HG03097 (cell line): ENCODE measurements around the gene CYP24A1.

Experiments
- ATAC-seq: cut with Tn5 transposase; IDR thresholded peaks from one replicate; pipeline ENCODE4 v1.9.1; 2021; ENCODE audit not compliant: unreplicated experiment, low FRiP score

The CYP24A1 gene

DNA sequence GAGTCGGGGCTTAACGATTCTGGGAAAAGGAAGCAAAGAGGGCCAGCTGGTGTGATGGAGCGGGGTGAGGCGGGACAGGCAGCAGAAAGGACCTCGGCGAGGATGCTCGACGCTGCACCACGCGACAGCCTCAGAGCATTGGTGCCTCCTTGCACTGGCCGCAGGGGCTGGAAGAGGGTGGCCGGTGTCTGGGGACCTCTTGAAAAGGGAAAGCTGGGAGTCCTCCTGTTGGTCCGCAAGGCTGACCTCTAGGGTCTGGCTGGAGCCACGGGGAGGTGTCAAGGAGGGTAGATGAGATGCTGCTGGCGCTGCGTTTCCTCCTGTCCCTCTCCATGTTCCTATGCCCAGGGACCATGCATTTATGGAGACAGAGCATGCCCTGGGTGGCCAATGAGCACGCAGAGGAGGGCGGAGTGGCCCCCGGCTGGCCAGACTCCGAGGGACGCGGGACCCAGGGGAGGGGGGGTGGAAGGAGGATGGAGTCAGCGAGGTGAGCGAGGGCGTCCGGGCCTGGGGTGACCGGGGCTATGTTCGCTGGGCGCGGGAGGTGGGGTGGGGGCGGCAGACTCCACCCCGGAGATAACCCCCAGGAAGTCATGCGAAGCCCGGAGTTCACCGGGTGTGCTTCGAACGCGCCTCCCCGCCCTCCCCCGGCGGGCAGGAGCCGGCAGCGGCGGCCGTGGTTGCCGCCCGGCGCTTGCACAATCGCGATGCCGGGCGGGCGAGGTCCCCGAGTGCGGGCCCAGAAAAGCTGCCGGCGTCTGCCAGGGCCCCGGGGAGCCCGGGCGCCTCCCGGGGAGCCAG is at the start of gene CYP24A1:
CYP24A1 (minus strand) TSS at position 334 of the 804 bp plus-strand sequence. CDS start 407 bp downstream, outside the sequence.
- no peak for ATAC-seq

DNA sequence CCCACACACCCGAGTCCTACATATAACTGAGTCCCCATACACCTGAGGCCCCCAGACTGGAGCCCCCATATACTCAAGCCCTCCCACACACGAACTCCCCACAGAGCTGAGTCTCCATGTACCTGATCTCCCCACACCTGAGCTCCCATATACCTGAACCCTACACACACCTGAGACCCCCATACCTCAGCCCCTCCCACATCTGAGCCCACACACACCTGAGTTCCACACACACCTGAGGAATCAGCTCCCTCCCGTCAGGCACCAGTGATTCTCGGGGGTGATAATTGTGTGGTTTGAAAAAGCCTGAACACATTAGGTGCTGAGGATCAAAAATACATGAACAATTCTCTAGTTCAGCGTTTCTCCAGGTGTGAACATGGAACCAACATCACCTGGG is 49.5 kb upstream of the CYP24A1 start:
- ATAC-seq, result no peak

DNA sequence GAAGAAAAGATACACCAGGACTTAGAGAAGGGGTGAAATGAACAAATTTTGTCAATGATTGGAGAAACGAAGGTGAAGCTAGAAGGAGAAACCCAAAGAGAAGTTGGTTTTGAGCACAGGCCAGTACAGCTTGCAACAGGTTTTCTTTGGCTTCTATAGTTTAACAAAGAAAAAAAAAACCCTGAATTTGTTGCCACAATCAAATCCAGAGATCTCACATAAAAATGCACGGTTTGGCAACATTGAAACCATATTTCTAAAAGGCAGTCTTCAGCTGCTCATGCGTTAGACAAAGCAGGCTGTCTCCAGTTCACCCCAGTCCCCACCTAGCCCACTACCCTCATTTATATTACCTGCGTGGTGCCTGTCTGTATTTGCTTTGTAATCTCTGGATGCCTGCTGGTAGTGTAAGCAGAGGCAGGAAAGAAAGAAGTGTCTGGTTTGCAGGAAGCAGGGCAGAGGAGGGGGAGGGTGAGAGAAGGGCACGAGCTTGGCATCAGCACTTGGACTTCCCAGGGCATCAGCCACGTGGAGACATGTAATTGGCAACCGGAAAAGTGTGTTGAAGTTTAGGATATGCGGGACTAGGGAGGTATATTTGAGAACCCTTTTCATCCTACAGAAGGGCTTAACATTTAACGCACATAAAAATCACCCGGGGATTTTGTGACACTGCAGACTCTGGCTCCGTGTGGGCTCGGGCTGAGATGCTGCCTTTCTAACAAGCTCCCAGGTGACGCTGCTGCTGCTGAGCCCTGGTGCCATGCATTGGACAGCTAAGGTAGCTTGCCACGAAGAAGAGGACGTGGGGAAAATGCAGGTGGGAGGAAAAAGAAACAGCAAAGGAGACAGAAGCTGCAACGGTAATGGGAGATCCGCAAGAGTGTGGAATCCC is 48.5 kb upstream of the CYP24A1 start:
- no peak for ATAC-seq

DNA sequence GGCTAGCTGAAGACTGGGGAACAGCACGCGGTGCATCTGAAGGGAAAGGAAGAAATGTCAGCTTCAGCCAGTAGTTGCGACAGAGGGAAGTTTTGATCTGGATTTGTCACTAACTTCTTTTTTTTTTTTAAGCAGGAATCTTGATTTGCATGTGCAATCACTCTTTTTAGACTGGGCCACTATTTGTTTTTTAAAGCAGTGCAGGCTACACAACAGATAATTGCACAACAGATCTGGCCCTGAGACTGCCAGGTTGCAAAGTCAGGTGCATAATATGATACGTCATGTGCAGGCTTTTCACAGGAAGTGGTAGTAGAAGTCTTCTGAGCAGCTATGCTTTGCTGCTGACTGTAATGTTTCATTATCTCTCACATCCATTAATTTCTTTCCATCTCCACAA is 47.6 kb upstream of the CYP24A1 start:
- peak; percentile 65 for ATAC-seq

DNA sequence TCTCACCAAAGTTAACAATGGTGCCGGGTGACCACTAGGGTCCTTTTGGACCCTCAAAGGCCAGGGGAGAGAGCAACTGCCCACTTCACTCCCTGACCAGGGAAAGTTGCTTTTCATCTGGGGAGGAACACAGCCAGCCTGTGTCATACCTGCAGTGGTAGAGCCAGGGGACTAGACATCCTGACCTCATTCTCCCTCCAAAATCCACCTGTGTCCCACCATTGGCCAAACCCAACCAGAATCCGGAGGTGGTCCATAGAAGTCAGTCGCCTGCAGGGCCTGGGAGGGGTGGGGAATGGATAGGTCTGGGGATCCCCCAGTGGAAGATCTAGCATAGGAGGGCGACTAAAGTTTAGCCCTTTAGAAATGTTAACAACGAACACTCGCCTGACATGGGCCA is 46.9 kb upstream of the CYP24A1 start:
- no peak for ATAC-seq

DNA sequence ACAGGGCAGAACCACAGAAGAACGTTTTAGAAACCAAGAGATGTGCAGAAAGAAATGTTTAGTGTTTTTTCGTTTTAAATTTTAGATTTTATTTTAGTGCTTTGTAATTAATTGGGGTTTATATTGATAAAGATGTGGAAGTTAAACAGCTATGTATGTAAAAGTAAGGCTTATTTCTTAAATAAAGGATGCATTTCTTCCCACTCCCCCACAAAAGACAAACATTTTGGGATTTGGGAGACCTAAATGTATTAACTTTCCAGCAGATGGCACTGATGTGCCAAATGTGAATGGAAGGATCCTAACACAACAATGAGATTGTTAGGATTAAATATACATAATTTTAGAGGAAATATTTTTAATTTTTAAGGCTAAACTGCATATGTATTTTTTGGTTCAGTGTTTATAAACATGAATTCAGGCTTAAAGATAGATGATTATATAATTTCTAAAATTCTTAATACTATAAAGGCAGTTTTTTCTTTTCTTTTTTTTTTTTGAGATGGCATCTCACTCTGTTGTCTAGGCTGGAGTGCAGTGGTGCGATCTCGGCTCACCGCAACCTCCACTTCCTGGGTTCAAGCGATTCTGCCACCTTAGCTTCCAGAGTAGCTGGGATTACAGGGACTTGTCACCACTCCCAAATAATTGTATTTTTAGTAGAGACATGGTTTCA is 46.1 kb upstream of the CYP24A1 start:
- ATAC-seq, result no peak

DNA sequence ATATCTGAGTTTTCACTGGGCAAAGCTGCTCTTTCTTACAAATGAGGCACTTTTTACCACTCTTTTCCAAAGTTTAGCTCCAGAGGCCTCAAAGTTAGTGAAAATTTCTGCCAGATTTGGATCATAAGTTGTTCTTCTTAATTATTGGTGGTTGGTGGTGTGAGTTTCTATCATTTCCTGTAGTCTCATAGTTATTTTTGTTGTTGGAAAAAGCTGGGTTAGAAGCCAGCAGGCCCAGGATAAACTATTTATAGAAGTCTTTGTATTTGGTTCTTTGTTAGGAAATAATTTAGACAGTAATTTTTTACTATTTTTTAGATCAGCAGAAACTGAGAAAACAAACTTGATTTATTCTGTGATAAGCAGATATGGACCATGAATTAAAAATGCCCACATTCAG is 44.7 kb upstream of the CYP24A1 start:
- no peak for ATAC-seq

DNA sequence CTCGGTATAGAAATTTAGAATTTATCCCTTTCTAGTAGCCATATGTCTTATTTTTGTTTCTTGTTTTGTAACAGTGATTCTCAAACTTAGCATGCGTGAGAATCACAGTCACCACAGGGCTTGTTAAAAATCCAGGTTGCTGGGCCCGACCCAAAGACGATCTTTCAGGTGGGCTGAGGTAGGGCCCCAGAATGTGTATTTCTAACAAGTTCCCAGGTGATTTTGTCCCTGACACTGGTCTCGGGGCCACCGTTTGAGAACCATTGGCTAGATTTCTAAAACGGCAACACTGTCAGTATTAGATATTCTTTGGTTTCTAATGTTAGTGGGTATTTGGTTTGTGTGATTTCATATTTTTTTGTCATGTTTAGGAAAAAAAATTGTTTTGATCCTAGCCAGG is 44.0 kb upstream of the CYP24A1 start:
- ATAC-seq, result no peak

DNA sequence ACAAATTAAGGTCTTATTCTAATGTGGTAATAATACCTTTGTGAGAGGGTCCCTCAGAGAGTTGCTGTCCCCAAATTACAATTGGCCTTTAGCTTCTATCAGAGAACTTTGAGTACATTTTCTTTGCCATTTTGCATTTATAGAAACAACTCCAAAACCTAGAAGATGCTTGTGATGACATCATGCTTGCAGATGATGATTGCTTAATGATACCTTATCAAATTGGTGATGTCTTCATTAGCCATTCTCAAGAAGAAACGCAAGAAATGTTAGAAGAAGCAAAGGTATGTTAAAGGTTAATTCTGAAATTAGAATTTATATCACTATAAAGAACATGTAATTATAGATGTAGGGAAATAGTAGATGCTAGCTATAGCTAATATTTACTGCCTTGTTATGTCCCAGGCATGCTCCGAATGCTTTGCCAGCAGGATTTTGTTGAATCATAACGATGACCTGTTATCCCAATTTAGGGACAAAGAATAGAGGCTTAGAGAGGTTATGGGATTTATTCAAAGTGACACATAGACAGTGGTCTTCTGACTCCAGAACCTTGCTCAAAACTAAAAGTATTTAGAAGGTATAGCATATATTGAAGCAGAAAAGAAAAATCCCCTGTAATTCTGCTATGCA is 41.5 kb upstream of the CYP24A1 start:
- no peak for ATAC-seq

DNA sequence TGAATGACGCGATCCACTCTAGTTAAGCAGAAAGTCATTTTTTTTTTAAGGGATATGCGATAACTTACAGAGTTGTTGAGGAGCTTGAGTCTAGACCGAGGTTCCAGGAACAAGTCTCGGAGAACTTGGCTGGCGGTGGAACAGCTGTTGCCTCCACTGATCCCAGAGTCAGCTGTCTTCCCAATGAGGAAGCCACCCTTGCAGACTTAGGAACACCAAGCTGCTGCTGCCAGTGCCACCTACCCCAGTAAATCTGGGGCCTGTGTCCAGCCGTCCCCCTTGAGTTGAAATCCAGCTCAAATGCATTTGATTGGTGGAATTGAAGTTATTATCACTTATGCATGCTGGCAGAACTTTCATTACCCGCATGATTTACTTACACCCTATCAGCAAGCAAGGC is 40.8 kb upstream of the CYP24A1 start:
- no peak for ATAC-seq

DNA sequence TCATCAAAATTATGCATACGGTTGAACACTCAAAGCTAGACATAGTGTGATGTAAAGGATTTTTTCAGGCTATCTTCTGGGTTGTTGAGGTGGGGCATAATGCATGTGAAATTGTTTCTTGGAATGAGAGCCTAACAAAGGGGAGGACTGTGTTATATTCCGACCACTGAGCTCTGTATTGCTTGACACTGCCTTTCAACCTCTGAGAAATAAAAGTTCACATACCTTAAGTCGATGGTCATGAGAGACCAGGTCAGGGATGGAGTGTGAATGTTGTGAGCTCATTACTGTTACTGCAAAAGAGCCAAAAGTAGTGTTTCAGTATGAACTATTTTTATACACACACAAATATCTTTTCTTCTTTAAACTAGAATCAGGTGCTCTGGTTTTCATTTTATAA is 39.1 kb upstream of the CYP24A1 start:
- ATAC-seq, result no peak

DNA sequence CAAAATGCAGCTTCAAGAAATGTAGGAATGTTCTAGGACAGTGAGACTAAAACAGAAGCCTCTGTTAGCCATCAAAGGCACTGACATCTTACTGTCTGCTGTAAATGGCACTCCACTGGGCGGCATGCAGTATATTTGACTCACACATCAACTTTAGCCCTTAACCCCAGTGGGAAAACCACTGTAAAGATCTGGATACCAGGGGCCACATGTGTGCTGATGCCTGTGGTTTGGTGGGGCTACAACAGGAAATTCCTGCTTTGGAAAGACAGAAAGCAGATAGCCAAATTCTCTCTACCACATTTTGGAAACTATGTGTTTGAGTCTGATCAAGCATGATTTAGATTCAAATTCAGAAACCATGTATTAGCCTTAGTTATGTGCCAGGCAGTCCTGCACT is 38.4 kb upstream of the CYP24A1 start:
- ATAC-seq, result no peak

DNA sequence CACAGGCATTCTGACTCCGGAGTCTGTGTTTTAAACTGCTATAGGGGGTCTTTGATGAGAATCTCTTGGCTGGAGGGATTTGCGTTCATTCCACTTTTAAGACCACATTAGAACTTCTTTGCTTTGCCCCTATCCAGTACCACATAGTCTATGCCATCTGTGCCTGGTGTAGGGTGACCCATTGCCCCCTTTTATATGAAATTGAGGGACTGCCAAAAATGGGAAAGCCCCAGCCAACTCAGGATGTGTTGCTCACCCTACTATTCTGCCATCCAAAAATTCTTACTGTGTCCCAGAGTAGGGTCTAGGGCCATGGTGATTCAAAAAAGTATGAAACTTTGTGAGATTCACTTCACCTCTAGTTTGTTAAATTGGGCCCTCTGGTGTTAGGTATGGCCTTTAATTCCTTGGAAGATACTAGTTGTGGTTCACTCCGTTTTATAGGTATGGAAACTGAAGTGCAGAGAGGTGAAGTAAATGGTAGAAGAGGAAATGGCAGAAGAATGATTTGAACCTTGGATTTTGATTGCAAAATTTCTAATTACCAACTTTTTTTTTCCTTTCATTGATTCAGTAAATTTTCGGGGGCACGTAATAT is 35.5 kb upstream of the CYP24A1 start:
- no peak for ATAC-seq

DNA sequence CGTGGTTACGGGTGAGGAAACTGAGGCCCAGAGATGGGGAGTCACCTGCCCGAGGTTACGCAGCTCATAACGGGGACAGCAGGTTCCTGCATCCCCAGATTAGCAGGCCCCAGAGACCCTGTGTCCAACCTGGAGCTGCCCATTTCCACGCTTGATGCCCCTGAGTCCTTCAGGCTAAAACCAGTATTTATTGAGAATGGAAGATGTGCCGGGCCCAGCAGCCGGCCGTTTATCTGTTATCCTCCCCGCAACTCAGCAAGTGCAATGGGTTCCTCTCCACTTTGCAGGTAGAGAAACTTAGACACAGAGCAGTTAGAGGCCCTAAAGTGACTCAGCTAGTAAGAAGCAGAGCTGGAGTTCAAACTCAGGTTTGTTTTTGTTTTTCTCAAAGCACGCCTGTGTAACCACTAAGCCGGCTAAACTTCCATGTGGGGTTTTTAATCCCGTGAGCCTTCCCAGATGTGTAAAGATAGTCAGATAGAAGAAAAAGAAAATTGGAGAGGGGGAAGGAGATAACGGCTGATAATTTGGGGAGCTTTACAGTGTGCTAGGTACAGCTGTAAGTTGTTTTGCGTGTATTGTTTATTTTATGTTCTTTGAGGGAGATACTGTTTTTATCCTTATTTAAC is 34.9 kb upstream of the CYP24A1 start:
- peak; percentile 15 for ATAC-seq

DNA sequence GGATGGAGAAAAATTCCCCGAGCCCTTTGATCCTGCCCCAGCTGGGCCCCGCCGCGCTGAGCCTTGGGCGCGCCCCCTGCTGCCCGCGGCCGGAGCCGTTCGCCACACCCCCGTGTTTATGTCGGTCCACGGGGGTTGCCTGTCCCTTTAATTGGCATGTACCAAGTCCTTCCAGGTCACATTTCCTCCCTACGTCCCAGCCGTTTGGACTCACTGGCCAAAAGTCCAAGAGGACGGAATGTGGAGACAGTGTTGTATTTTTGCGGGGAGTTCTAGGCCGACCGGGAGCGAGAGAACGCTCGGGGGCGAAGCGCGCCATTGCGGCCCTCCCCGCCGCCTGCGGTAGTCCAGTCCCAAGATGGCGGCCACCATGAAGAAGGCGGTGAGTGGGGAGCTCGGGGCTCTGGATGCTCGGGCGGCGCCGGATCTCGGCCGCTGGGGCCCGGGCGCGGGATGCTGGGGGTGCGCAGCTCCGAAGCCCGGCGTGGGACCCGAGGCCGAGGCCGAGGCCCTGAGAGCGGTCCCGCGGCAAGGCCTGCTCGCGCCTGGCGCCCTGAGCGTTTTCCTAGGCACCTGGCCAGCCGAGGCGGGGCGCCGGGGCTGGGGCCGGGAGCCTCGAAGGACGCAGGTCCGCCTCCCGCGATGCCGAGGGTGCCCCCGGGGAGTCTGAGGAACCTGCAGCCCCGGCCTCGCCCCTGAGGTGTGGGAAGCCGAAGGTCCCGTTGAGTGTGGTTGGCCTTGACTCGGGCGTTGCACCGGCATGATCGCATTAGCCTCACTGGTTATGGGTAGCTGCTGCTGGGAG is 34.2 kb upstream of the CYP24A1 start, which contains the start of gene PFDN4:
PFDN4 (plus strand) TSS at position 345 of the 805 bp plus-strand sequence; CDS start at position 359, 14 bp downstream.
- ATAC-seq, result peak; percentile 98

DNA sequence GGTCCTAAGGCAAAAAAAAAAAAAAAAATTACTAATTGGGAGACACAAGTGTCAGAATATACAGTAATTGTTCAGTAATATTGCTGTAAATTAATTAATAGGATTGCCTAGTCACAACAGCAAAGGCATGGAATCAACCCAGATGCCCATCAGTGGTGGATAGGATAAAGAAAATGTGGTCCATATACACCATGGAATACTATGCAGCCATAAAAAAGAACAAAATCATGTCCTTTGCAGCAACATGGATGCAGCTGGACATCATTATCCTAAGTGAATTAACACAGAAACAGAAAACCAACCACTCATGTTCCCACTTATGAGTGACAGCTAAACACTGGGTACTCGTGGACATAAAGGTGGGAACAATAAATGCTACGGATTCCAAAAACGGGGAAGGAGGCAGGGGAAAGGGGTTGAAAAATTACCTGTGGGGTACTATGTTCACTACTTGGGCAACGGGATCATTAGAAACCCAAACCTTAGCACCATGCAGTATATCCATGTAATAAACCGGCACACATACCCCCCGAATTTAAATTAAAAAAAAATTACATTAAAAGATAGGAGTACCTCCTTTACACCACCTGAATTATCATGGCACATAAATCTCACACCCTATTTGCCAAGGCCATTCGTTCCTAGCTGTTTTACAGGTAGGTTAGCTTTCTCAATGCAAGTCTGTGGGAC is 33.4 kb upstream of the CYP24A1 start:
- no peak for ATAC-seq

DNA sequence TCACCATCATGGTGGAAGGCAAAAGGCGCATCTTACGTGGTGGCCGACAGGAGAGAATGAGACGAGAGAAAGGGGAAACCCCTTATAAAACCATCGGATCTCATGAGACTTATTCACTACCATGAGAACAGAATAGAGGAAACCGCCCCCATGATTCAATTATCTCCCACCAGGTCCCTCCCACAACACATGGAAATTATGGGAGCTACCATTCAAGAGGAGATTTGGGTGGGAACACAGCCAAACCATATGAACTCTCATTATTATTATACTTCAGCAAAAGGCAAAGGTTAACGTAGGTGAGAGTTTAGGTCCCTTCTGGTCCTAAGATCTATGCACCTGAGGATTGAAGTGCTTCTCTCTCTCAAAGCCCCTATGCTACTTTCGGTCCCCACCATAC is 31.7 kb upstream of the CYP24A1 start:
- no peak for ATAC-seq

DNA sequence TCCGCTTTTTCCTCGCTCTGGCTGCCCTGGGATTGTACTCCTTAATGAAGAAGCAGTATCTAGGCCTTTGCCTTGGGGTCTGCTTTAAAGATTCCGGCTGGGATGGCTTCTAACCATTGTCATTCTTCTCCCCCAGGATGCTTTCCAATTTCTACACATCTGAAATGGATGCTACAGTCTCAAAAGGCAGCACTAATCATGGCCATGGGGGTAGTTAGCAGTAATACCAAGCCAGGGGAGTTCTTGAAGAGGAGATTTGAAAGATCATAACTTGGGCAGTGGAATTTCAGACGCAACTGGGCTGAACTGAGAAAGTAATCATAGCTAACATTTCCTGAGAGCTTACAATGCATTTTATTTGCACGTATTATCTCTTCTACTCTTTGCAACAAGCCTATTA is 30.7 kb upstream of the CYP24A1 start:
- ATAC-seq, result no peak
